Keratinocyte (primary cell): ENCODE results near the gene ACSF3. TPM values are rescaled to one million over a fixed set of nuclear protein-coding genes. Genes with fewer than 3 reads are reported as not detected.

Source experiments
- DNase-seq: peaks from one replicate; pipeline ENCODE4 v3.0.0-alpha.2; 2011; ENCODE audit warnings: low read depth, missing footprints, low spot score
- FAIRE-seq: peaks from 2 replicates; lab custom pipeline; 2011; peaks lifted over from hg19 to GRCh38; lab: Jason Lieb, UNC
- H2AFZ ChIP-seq: 2 replicates; pipeline ENCODE4 v1.6.0; 2012; ENCODE audit warnings: low read length, control low read depth, inconsistent platforms; ENCODE audit not compliant: control insufficient read depth
- H3K27ac ChIP-seq: 2 replicates; pipeline ENCODE4 v1.5.1; 2011; ENCODE audit warnings: low read length; ENCODE audit not compliant: control insufficient read depth, insufficient read depth
- H3K27me3 ChIP-seq: 3 replicates; pipeline ENCODE4 v1.6.0; 2011; ENCODE audit warnings: low read length; ENCODE audit not compliant: control insufficient read depth, insufficient read depth; ENCODE audit errors: extremely low read depth
- H3K36me3 ChIP-seq, 2 experiments: 2 replicates in 1 of 2; 3 replicates in 1 of 2; pipeline ENCODE4 v1.5.1; 2011; ENCODE audit warnings: low read length in 2 of 2, mild to moderate bottlenecking in 1 of 2; ENCODE audit not compliant: control insufficient read depth in 2 of 2, insufficient read depth in 2 of 2; ENCODE audit errors: extremely low read depth in 1 of 2
- H3K4me1 ChIP-seq: 3 replicates; pipeline ENCODE4 v1.5.1; 2011; ENCODE audit warnings: low read length; ENCODE audit not compliant: control insufficient read depth, insufficient read depth; ENCODE audit errors: extremely low read depth
- H3K4me2 ChIP-seq: 3 replicates; pipeline ENCODE4 v1.6.0; 2011; ENCODE audit warnings: low read depth, low read length; ENCODE audit not compliant: control insufficient read depth, insufficient read depth; ENCODE audit errors: extremely low read depth
- H3K4me3 ChIP-seq, 3 experiments: fragments of 200-600 bp in 1 of 3; sonication (generic) in 1 of 3; 2 replicates in 2 of 3; 3 replicates in 1 of 3; pipeline ENCODE4 v1.5.1; 2011 to 2016; ENCODE audit warnings: low read length in 3 of 3, mild to moderate bottlenecking in 3 of 3, control low read depth in 2 of 3, inconsistent platforms in 1 of 3, low read depth in 1 of 3, mixed read lengths in 1 of 3, mixed run types in 1 of 3, moderate library complexity in 1 of 3; ENCODE audit not compliant: control insufficient read depth in 2 of 3, insufficient read depth in 2 of 3; ENCODE audit errors: extremely low read depth in 1 of 3
- H3K79me2 ChIP-seq: 2 replicates; pipeline ENCODE4 v1.6.0; 2012; ENCODE audit warnings: low read length; ENCODE audit not compliant: control insufficient read depth, insufficient read depth
- H3K9ac ChIP-seq: 3 replicates; pipeline ENCODE4 v1.6.0; 2011; ENCODE audit warnings: low read length; ENCODE audit not compliant: control insufficient read depth, insufficient read depth; ENCODE audit errors: extremely low read depth
- H3K9me1 ChIP-seq: 3 replicates; pipeline ENCODE4 v1.6.0; 2011; ENCODE audit warnings: low read length; ENCODE audit not compliant: control insufficient read depth, insufficient read depth; ENCODE audit errors: extremely low read depth
- H3K9me3 ChIP-seq: 2 replicates; pipeline ENCODE4 v1.5.1; 2012; ENCODE audit warnings: low read depth, low read length; ENCODE audit not compliant: control insufficient read depth
- H4K20me1 ChIP-seq: 3 replicates; pipeline ENCODE4 v1.6.0; 2011; ENCODE audit warnings: low read length; ENCODE audit not compliant: control insufficient read depth, insufficient read depth; ENCODE audit errors: extremely low read depth
- CTCF ChIP-seq, 3 experiments: IDR thresholded peaks in 1 of 3; conservative IDR thresholded peaks in 1 of 3; optimal IDR thresholded peaks in 1 of 3; 2 replicates in 2 of 3; 3 replicates in 1 of 3; pipeline versions ENCODE3 to v1.5.1; 2011; ENCODE audit warnings: low read length in 3 of 3, mild to moderate bottlenecking in 3 of 3, moderate library complexity in 2 of 3, control low read depth in 1 of 3, inconsistent platforms in 1 of 3; ENCODE audit not compliant: insufficient read depth in 2 of 3; ENCODE audit errors: extremely low read depth in 1 of 3
- EZH2 ChIP-seq: IDR thresholded peaks from one replicate; pipeline ENCODE4 v1.6.1; 2012; ENCODE audit warnings: inconsistent platforms, mild to moderate bottlenecking, low read length, moderate library complexity
- dilution Hi-C: fragments of 300-500 bp; cut with MboI; formaldehyde crosslinking; loops from one replicate; pipeline ENCODE4 v1.7.0; 2020; ENCODE audit warnings: low sequenced_read_pairs; ENCODE audit not compliant: extremely low pct_ligation_motif_present
- polyA plus RNA-seq, 5 experiments: library from polyadenylated mRNA; depleted of rRNA in 3 of 5; stranded (reverse) in 3 of 5; stranded (forward) in 1 of 5; unstranded in 1 of 5; fragments of >200 nt; gene quantifications; 1 replicate in 1 of 5; 2 replicates in 3 of 5; 3 replicates in 1 of 5; pipeline versions ENCODE4 v1.2.1 to v1.2.3, GENCODE V29; 2011 to 2012; ENCODE audit warnings: missing spikeins in 2 of 5, low read depth in 1 of 5, low replicate concordance in 1 of 5

The ACSF3 gene
- polyA plus RNA-seq, 1 donor (not counting 4 experiments of a cell fraction or from before 2014, with no cell fraction given), result 13.4 TPM

GRCh38 chr16:89079434-89079980, 14.1 kb upstream of the ACSF3 start:
- no peaks in the 10 kb centered on the region for H3K4me1 ChIP-seq
- no peaks in the 10 kb centered on the region for H3K79me2 ChIP-seq
- no peaks in the 10 kb centered on the region for H3K36me3 ChIP-seq
- H3K4me2 ChIP-seq, result no peak overlapping the region
- H3K9me3 ChIP-seq, result peaks cover 13% of the 10 kb centered on the region
- no peak overlapping the region for H3K9ac ChIP-seq
- H2AFZ ChIP-seq, result no peak overlapping the region
- H3K27me3 ChIP-seq, result no peaks in the 10 kb centered on the region
- no peak for FAIRE-seq
- no peak for DNase-seq
- dilution Hi-C loops, result no loop called here
- no peak for TF ChIP-seq CTCF (optimal IDR thresholded peaks at IDR 0.05 in 1 of 3, IDR thresholded peaks at IDR 0.05 in 1 of 3, conservative IDR thresholded peaks at IDR 0.05 in 1 of 3; ENCODE audit: extremely low read depth in 1 of 3, insufficient read depth in 2 of 3, low read length in 3 of 3)
- TF ChIP-seq EZH2, result no peak
- H3K27ac ChIP-seq, result no peak overlapping the region
- no peaks in the 10 kb centered on the region for H4K20me1 ChIP-seq
- H3K9me1 ChIP-seq, result no peaks in the 10 kb centered on the region
- no peak overlapping the region for H3K4me3 ChIP-seq

- DNase-seq (no peak), FAIRE-seq (no peak)
- no peaks in the 10 kb centered on the region for H3K9me1 ChIP-seq
- H3K36me3 ChIP-seq, result no peaks in the 10 kb centered on the region
- TF ChIP-seq EZH2, result no peak
- no peak for TF ChIP-seq CTCF (optimal IDR thresholded peaks at IDR 0.05 in 1 of 3, IDR thresholded peaks at IDR 0.05 in 1 of 3, conservative IDR thresholded peaks at IDR 0.05 in 1 of 3; ENCODE audit: extremely low read depth in 1 of 3, insufficient read depth in 2 of 3, low read length in 3 of 3)
- H3K27ac ChIP-seq, result no peak overlapping the region
- H3K4me1 ChIP-seq, result no peaks in the 10 kb centered on the region
- H3K4me3 ChIP-seq, result no peak overlapping the region
- no peak overlapping the region for H3K9ac ChIP-seq
- H3K27me3 ChIP-seq, result no peaks in the 10 kb centered on the region
- peaks cover 10% of the 10 kb centered on the region for H3K9me3 ChIP-seq
- no peaks in the 10 kb centered on the region for H3K79me2 ChIP-seq
- no peak overlapping the region for H3K4me2 ChIP-seq
- H2AFZ ChIP-seq, result no peak overlapping the region
- dilution Hi-C loops, result no loop called here
- H4K20me1 ChIP-seq, result no peaks in the 10 kb centered on the region
Observed at GRCh38 chr16:89080196-89080853, 13.3 kb upstream of the ACSF3 start.
